CD14-positive monocyte (primary cell): ENCODE data around the gene RAI1. TPM values are rescaled to one million over a fixed set of nuclear protein-coding genes. Genes with fewer than 3 reads are reported as not detected.

ENCODE experiments used
- DNase-seq, 3 donors: peaks; one replicate each; pipeline ENCODE4 v3.0.0-alpha.2; 2011 to 2022
- H2AFZ ChIP-seq: 2 replicates; pipeline ENCODE4 v1.6.0; 2012; ENCODE audit warnings: mild to moderate bottlenecking, low read depth, low read length, inconsistent platforms; ENCODE audit not compliant: insufficient read depth, poor library complexity, severe bottlenecking
- H3K27ac ChIP-seq, 2 donors: 1 replicate in 1 of 2; 2 replicates in 1 of 2; pipeline ENCODE4 v1.5.1; 2012 to 2013; ENCODE audit warnings: low read length in 2 of 2, control low read depth in 1 of 2, inconsistent platforms in 1 of 2, low read depth in 1 of 2, mild to moderate bottlenecking in 1 of 2
- H3K27me3 ChIP-seq, 2 donors: one replicate each; pipeline versions ENCODE4 v1.6.0 to v1.6.1; 2011 to 2013; ENCODE audit warnings: low read length in 2 of 2; ENCODE audit not compliant: control insufficient read depth in 2 of 2, insufficient read depth in 2 of 2
- H3K36me3 ChIP-seq, 2 donors: replicated peaks in 1 of 2; 1 replicate in 1 of 2; 2 replicates in 1 of 2; pipeline versions ENCODE4 v1.5.1 to v1.6.1; 2012 to 2013; ENCODE audit warnings: low read length in 2 of 2, control low read depth in 1 of 2, inconsistent platforms in 1 of 2, mild to moderate bottlenecking in 1 of 2; ENCODE audit not compliant: insufficient read depth in 2 of 2, control insufficient read depth in 1 of 2
- H3K4me1 ChIP-seq, 2 donors: 1 replicate in 1 of 2; 2 replicates in 1 of 2; pipeline versions ENCODE4 v1.5.1 to v1.6.1; 2012 to 2013; ENCODE audit warnings: low read length in 2 of 2, control low read depth in 1 of 2, inconsistent platforms in 1 of 2, mild to moderate bottlenecking in 1 of 2, moderate library complexity in 1 of 2; ENCODE audit not compliant: insufficient read depth in 2 of 2, control insufficient read depth in 1 of 2
- H3K4me2 ChIP-seq: replicated peaks from 2 replicates; pipeline ENCODE3; 2012; ENCODE audit warnings: low read length, moderate library complexity, mild to moderate bottlenecking; ENCODE audit not compliant: poor library complexity, severe bottlenecking; ENCODE audit errors: extremely low read depth
- H3K4me3 ChIP-seq, 3 experiments: fragments of 200-600 bp in 1 of 3; sonication (generic) in 1 of 3; replicated peaks in 1 of 3; 1 replicate in 2 of 3; 2 replicates in 1 of 3; pipeline ENCODE4 v1.5.1; 2011 to 2013; ENCODE audit warnings: low read length in 3 of 3, mild to moderate bottlenecking in 3 of 3, control low read depth in 2 of 3, low read depth in 2 of 3, inconsistent platforms in 1 of 3, moderate library complexity in 1 of 3
- H3K79me2 ChIP-seq: 2 replicates; pipeline ENCODE4 v1.6.0; 2012; ENCODE audit warnings: mild to moderate bottlenecking, control low read depth, inconsistent platforms, low read length, moderate library complexity; ENCODE audit not compliant: insufficient read depth
- H3K9ac ChIP-seq: 2 replicates; pipeline ENCODE4 v1.6.0; 2017; ENCODE audit warnings: low read length, mild to moderate bottlenecking; ENCODE audit not compliant: insufficient read depth, poor library complexity, severe bottlenecking
- H3K9me3 ChIP-seq, 2 donors: replicated peaks in 1 of 2; 1 replicate in 1 of 2; 2 replicates in 1 of 2; pipeline versions ENCODE4 v1.5.1 to v1.6.1; 2012 to 2013; ENCODE audit warnings: low read length in 2 of 2, control low read depth in 1 of 2; ENCODE audit not compliant: control insufficient read depth in 1 of 2, insufficient read depth in 1 of 2
- H4K20me1 ChIP-seq: 2 replicates; pipeline ENCODE4 v1.6.0; 2012; ENCODE audit warnings: mild to moderate bottlenecking, low read length, control low read depth, moderate library complexity; ENCODE audit not compliant: insufficient read depth
- H3K27ac Mint-ChIP-seq, 7 donors: one replicate each; pipeline ENCODE4 v1.8.0; 2020; ENCODE audit warnings: mild to moderate bottlenecking in 7 of 7, mixed read lengths in 7 of 7, moderate library complexity in 6 of 7, inconsistent platforms in 2 of 7
- H3K27me3 Mint-ChIP-seq, 3 donors: one replicate each; pipeline ENCODE4 v1.8.0; 2021 to 2022; ENCODE audit warnings: low read depth in 3 of 3, mild to moderate bottlenecking in 3 of 3, mixed read lengths in 3 of 3, moderate library complexity in 3 of 3, inconsistent platforms in 1 of 3
- H3K36me3 Mint-ChIP-seq, 2 donors: one replicate each; pipeline ENCODE4 v1.8.0; 2020; ENCODE audit warnings: mixed read lengths in 2 of 2, inconsistent platforms in 1 of 2, mild to moderate bottlenecking in 1 of 2
- H3K4me1 Mint-ChIP-seq: one replicate; pipeline ENCODE4 v1.8.0; 2020; ENCODE audit warnings: mild to moderate bottlenecking, mixed read lengths
- H3K4me3 Mint-ChIP-seq, 2 donors: one replicate each; pipeline ENCODE4 v1.8.0; 2020; ENCODE audit warnings: mild to moderate bottlenecking in 2 of 2, mixed read lengths in 2 of 2, moderate library complexity in 1 of 2
- H3K9me3 Mint-ChIP-seq, 7 donors: one replicate each; pipeline ENCODE4 v1.8.0; 2020 to 2022; ENCODE audit warnings: mixed read lengths in 7 of 7, mild to moderate bottlenecking in 6 of 7, moderate library complexity in 6 of 7, inconsistent platforms in 2 of 7
- CTCF ChIP-seq: fragments of 200-600 bp; IDR thresholded peaks from one replicate; pipeline ENCODE4 v1.8.0; 2022; ENCODE audit warnings: antibody characterized with exemption, mild to moderate bottlenecking
- WGBS: methylation state at CpG from one replicate; pipeline ENCODE4 v1.1.5; 2013; ENCODE audit warnings: missing lambda C conversion rate; ENCODE audit not compliant: insufficient coverage; 5-methylcytosine and 5-hydroxymethylcytosine counted together
- intact Hi-C, 2 donors: fragments of 100-400 bp; cut with micrococcal nuclease; formaldehyde crosslinking; loops; one replicate each; pipeline versions ENCODE4 v1.15.0 to v1.15.1; 2023
- polyA plus RNA-seq, 3 donors: library from polyadenylated mRNA; depleted of rRNA in 1 of 3; unstranded in 2 of 3; stranded (reverse) in 1 of 3; fragments of 300-500 nt in 2 of 3; fragments of >200 nt in 1 of 3; fragmentation: Illumina TruSeq in 2 of 3; gene quantifications; 1 replicate in 2 of 3; 2 replicates in 1 of 3; pipeline ENCODE4 v1.2.3, GENCODE V29; 2012 to 2021

The RAI1 gene
- polyA plus RNA-seq, 3 donors = 0.89 to 4.4 (median 1.5) TPM

- Histone ChIP-seq H4K20me1 (peaks cover 46% of the 10 kb centered on the region), H3K79me2 (peaks cover 8% of the 10 kb centered on the region), H3K4me2 (no peak overlapping the region), H3K27me3 (no peaks in the 10 kb centered on the region), H3K9me3 (no peaks in the 10 kb centered on the region), H2AFZ (no peak overlapping the region), H3K36me3 (peaks cover 52 to 65% of the 10 kb centered on the region in 2 donors), H3K27ac (no peak overlapping the region), H3K4me1 (peaks cover 22% of the 10 kb centered on the region in 2 donors), H3K9ac (no peak overlapping the region), H3K4me3 (no peak overlapping the region)
- Mint-ChIP-seq H3K27me3 (peaks cover 2 to 9% (median 3%) of the 10 kb centered on the region in 3 donors), H3K27ac (peak overlapping the region in 2 of 7 donors; percentile 18 to 63), H3K4me3 (no peak overlapping the region), H3K36me3 (peaks cover 56 to 79% of the 10 kb centered on the region in 2 donors), H3K4me1 (peaks cover 34% of the 10 kb centered on the region), H3K9me3 (peaks cover 0 to 2% (median 0%) of the 10 kb centered on the region in 7 donors)
- DNase-seq = no peak
- intact Hi-C loops = loop anchor here in 1 of 2 donors (10.0 kb wide), 1 partner anchor 208 kb away; no protein-coding TSS in a partner anchor
- WGBS = 95% methylated on average over 21 of the region's 24 CpGs
- TF ChIP-seq CTCF = peak; percentile 8
These were observed 135.7 kb downstream of the RAI1 start for GRCh38 chr17:17816831-17817551.

- Histone ChIP-seq H3K9me3 (no peaks in the 10 kb centered on the region), H3K4me1 (peaks cover 25 to 26% of the 10 kb centered on the region in 2 donors), H3K27me3 (no peaks in the 10 kb centered on the region), H3K79me2 (peaks cover 8% of the 10 kb centered on the region), H4K20me1 (peaks cover 49% of the 10 kb centered on the region), H3K4me2 (no peak overlapping the region), H3K4me3 (no peak overlapping the region), H3K27ac (no peak overlapping the region), H2AFZ (no peak overlapping the region), H3K36me3 (peaks cover 51 to 64% of the 10 kb centered on the region in 2 donors), H3K9ac (no peak overlapping the region)
- no peak overlapping the region for H3K4me3 Mint-ChIP-seq
- H3K27ac Mint-ChIP-seq = peak overlapping the region in 2 of 7 donors; percentile 25 to 63
- peaks cover 59 to 82% of the 10 kb centered on the region in 2 donors for H3K36me3 Mint-ChIP-seq
- peaks cover 36% of the 10 kb centered on the region for H3K4me1 Mint-ChIP-seq
- H3K27me3 Mint-ChIP-seq = peaks cover 2 to 9% (median 3%) of the 10 kb centered on the region in 3 donors
- no peak for DNase-seq
- TF ChIP-seq CTCF = no peak
- peaks cover 0 to 2% (median 0%) of the 10 kb centered on the region in 7 donors for H3K9me3 Mint-ChIP-seq
- WGBS = 96% methylated on average over 8 of the region's 10 CpGs
- intact Hi-C loops = loop anchor here in 1 of 2 donors (10.0 kb wide), 1 partner anchor 207 kb away; no protein-coding TSS in a partner anchor
These were observed 136.3 kb downstream of the RAI1 start for GRCh38 chr17:17817552-17817947.
